ENCODE results near the gene CNTNAP2. TPM values are rescaled to one million over a fixed set of nuclear protein-coding genes. Genes with fewer than 3 reads are reported as not detected.

Gene CNTNAP2
- total and polyA plus RNA-seq, 2 of the 4 experiments (the other 2 are of a cell fraction) = not detected

DNA sequence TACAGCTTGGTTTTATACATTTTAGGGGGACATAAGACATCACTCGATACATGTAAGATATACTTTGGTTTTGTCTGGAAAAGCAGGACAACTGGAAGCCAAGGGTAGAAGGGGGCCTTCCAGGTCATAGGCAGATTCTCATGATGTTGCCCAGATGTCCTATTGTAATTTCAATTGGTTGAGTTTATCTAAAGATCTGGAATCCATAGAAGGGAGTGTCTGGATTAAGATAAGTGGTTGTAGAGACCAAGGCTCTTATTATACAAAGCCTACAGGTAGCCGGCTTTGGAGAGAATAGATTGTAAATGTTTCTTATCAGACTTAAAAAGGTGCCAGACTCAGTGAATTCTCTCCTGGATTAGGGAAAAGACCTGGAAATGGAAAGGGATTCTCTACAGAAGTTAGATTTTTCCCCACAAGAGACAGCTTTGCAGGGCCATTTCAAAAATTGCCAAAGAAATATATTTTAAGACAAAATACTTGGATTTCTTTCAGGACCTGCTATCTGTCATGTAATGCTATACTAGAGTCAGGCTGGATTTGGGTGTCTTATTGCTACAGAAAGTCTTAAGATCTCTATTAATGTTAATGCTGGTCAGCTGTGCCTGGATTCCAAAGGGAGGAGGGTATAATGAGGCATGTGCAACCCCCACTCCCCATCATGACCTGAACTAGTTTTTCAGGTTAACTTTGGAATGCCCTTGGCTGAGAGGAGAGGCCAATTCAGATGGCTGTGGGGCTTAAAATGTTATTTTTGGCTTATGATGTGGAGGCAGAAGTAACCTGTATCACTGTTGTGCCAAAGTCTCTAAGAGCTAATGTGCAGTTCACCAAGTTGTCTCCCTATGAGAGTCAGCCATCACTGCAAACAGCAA, 1962.8 kb downstream of the CNTNAP2 start (continued):
- no peak for TF ChIP-seq MAZ (IDR thresholded peaks at IDR 0.05; ENCODE audit: borderline replicate concordance, low read depth, low read length)

DNA sequence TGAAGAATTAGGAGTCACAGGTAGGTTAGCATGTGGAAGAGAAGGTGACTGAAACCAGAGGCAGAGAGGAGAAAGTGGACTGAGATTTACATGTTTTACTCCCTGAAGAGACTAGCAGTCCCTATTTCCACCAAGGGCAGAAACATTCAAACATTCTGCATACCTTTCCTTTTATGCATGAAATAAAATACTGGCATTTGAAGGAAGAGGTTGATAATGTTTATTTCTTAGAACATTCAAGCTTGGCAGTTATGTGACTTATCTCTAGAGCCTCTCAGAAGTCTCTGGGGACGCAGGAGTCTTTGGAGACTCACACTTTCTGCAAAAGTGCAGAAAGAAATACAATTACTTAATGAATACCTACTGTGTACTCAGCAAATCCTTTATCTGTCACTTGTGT, 1966.8 kb downstream of the CNTNAP2 start:
- dilution Hi-C loops (cut with HindIII; ENCODE audit: low sequenced_read_pairs, unreplicated experiment) = no loop called here
- Histone ChIP-seq H4K5ac (ENCODE audit: low read depth, low read length) (no peak overlapping the region), H3K27ac (ENCODE audit: insufficient read depth, low read length) (no peak overlapping the region), H3K36me3 (ENCODE audit: control insufficient read depth, insufficient read depth, low read length) (no peaks in the 10 kb centered on the region), H3K9ac (ENCODE audit: low read depth, low read length) (no peak overlapping the region), H3K4me2 (ENCODE audit: low read depth, low read length) (no peak overlapping the region), H2AFZ (replicated peaks; ENCODE audit: low read length, poor library complexity) (no peak overlapping the region), H2BK120ac (ENCODE audit: low read depth, low read length) (no peak overlapping the region), H4K8ac (ENCODE audit: low read depth in 2 of 2, low read length in 2 of 2) (no peak overlapping the region), H2BK15ac (ENCODE audit: low read depth, low read length) (no peak overlapping the region), H3K14ac (replicated peaks; ENCODE audit: low read depth, low read length) (no peak overlapping the region), H2BK20ac (ENCODE audit: low read depth, low read length) (no peak overlapping the region), H2AK9ac (replicated peaks; ENCODE audit: low read depth, low read length, poor library complexity) (no peak overlapping the region), H3K18ac (ENCODE audit: low read depth, low read length) (no peak overlapping the region), H3K79me1 (ENCODE audit: low read depth in 1 of 2, low read length in 2 of 2) (no peaks in the 10 kb centered on the region), H3K27me3 (ENCODE audit: control insufficient read depth, insufficient read depth, low read length) (no peaks in the 10 kb centered on the region), H4K91ac (ENCODE audit: insufficient read depth, low read depth, low read length) (no peak overlapping the region), H3K23ac (ENCODE audit: low read depth, low read length) (no peak overlapping the region), H3K4me3 (ENCODE audit: insufficient read depth, low read depth, low read length) (no peak overlapping the region), H3K9me3 (ENCODE audit: control insufficient read depth, insufficient read depth, low read length) (peaks cover 4% of the 10 kb centered on the region; the same call in 1 of the 2 replicates), H3K4ac (ENCODE audit: low read depth, low read length) (no peak overlapping the region), H3K4me1 (ENCODE audit: control insufficient read depth, insufficient read depth, low read length) (no peaks in the 10 kb centered on the region), H3K9me1 (ENCODE audit: insufficient read depth, low read length) (no peaks in the 10 kb centered on the region), H2BK5ac (ENCODE audit: low read depth, low read length, poor library complexity, severe bottlenecking) (no peak overlapping the region), H3K56ac (ENCODE audit: extremely low read depth, insufficient read depth, low read length) (no peak overlapping the region), H2AK5ac (ENCODE audit: low read depth, low read length) (no peak overlapping the region), H4K20me1 (ENCODE audit: insufficient read depth, low read length) (no peaks in the 10 kb centered on the region)
- ATAC-seq (ENCODE audit: low read depth) (no peak), DNase-seq (no peak)
- no TSS peak for BruUV-seq (replicated peaks)
- ChIA-PET POLR2A (ENCODE audit: unreplicated experiment) (no interaction called here), CTCF (no interaction called here)
- intact Hi-C loops (cut with micrococcal nuclease) = no loop called here
- no CpG with 5 or more reads among the region's 1 CpG for WGBS, 2 experiments (ENCODE audit: extremely low coverage in 2 of 2, insufficient read length in 1 of 2)
- TF ChIP-seq CHD1 (IDR thresholded peaks at IDR 0.05; ENCODE audit: low read depth, low read length) (no peak), MXI1 (IDR thresholded peaks at IDR 0.05; ENCODE audit: borderline replicate concordance, low read depth, low read length) (no peak), RAD21 (IDR thresholded peaks at IDR 0.05; ENCODE audit: low read length) (no peak), RFX5 (IDR thresholded peaks at IDR 0.05; ENCODE audit: low read depth, low read length) (no peak), BHLHE40 (IDR thresholded peaks at IDR 0.05; ENCODE audit: low read depth, low read length) (no peak), RCOR1 (IDR thresholded peaks at IDR 0.05; ENCODE audit: insufficient replicate concordance, low read length) (no peak)
- TF ChIP-seq, protein P1, sequence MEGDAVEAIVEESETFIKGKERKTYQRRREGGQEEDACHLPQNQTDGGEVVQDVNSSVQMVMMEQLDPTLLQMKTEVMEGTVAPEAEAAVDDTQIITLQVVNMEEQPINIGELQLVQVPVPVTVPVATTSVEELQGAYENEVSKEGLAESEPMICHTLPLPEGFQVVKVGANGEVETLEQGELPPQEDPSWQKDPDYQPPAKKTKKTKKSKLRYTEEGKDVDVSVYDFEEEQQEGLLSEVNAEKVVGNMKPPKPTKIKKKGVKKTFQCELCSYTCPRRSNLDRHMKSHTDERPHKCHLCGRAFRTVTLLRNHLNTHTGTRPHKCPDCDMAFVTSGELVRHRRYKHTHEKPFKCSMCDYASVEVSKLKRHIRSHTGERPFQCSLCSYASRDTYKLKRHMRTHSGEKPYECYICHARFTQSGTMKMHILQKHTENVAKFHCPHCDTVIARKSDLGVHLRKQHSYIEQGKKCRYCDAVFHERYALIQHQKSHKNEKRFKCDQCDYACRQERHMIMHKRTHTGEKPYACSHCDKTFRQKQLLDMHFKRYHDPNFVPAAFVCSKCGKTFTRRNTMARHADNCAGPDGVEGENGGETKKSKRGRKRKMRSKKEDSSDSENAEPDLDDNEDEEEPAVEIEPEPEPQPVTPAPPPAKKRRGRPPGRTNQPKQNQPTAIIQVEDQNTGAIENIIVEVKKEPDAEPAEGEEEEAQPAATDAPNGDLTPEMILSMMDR (conservative IDR thresholded peaks at IDR 0.05; ENCODE audit: low read depth, low read length) = no peak
- in situ Hi-C loops (cut with MboI; ENCODE audit: low sequenced_read_pairs) = no loop called here
